Stimulated activated CD4-positive, alpha-beta T cell treated with anti-CD3 and anti-CD28 coated beads, Interleukin-15, amount 100 ng/mL, for 1 hour (primary cell): Measurements from ENCODE around the gene COMT.
"Not testable (repeated sequence)": the region's sequence is repeated elsewhere in the genome, so short reads cannot be mapped to it uniquely, and the experiment has no call there.

Experiments used
- DNase-seq, 2 donors: peaks; one replicate each; pipeline ENCODE4 v3.0.0-alpha.2; 2020; ENCODE audit warnings: low read depth in 1 of 2, low spot score in 1 of 2

COMT gene

DNA sequence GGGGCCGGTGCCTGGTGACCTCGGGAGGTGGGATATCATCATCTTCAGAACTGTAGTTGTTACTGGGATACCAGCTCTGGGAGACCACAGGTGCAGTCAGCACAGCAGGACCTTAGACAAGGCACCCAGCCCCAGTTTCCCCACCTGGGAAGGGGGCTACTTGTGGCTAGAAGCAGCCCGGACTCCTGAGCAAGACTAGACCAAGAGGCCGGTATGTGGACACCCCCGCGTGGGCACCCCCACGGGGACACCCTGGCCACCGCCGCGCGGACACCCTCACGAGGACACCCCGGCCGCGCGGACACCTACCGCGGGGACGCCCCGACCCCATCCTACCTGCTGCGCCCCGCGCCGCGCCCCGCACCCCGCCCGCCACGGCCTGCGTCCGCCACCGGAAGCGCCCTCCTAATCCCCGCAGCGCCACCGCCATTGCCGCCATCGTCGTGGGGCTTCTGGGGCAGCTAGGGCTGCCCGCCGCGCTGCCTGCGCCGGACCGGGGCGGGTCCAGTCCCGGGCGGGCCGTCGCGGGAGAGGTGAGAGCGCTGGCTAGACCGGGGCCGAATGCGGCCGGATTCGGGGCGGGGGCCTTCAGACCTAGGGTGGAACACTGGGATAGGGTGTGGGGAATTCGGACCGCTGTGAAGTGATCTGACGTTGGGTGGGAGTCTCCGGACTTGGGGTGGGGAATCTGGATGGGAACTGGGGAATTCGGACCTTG, at the start of gene COMT, which contains the start of gene TXNRD2:
Gene COMT (plus strand): TSS at position 408 of the 718 bp plus-strand sequence. CDS start 20,755 bp downstream, outside the sequence.
Gene TXNRD2 (minus strand): TSS at position 454 of the 718 bp plus-strand sequence. CDS start 15 bp downstream, at position 439.
- DNase-seq = peak; percentile 50 to 63

DNA sequence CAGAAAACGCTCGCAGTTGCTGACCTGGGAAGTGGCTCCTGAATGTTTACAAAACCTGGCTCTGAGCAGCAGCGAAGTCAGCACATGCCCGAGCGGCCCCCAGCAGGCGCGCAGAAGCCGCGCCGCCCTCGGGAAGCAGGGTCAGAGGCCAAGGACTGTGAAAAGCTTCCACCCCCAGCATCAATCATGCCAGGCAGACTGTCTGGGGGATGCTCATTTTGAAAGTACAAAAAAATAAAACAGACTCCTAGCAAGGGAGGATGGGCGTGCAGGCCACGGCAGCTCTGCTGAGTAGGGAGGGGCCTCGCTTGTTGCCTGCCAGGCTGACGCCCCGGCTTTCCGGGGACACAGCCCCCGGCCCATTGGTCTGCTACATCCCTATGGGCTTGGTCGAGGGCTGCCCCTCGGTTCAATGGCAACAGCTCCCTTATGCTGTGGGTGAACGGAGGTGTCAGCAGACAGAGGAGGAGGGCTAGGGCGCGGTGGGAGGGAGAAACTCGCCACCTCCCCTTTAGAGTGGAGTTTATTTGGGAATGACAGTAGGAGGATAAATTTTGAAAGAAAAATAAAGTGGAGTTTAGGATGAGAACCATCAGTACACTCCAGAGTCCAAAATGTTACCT, 49.2 kb upstream of the COMT start:
- peak; percentile 19 to 52 for DNase-seq

GRCh38 chr22:19892925-19893324, 48.6 kb upstream of the COMT start:
- DNase-seq = no peak

GRCh38 chr22:19893363-19893762, 48.2 kb upstream of the COMT start:
- no peak for DNase-seq

- DNase-seq = no peak
These were observed 46.3 kb upstream of the COMT start for GRCh38 chr22:19895160-19895849.

DNA sequence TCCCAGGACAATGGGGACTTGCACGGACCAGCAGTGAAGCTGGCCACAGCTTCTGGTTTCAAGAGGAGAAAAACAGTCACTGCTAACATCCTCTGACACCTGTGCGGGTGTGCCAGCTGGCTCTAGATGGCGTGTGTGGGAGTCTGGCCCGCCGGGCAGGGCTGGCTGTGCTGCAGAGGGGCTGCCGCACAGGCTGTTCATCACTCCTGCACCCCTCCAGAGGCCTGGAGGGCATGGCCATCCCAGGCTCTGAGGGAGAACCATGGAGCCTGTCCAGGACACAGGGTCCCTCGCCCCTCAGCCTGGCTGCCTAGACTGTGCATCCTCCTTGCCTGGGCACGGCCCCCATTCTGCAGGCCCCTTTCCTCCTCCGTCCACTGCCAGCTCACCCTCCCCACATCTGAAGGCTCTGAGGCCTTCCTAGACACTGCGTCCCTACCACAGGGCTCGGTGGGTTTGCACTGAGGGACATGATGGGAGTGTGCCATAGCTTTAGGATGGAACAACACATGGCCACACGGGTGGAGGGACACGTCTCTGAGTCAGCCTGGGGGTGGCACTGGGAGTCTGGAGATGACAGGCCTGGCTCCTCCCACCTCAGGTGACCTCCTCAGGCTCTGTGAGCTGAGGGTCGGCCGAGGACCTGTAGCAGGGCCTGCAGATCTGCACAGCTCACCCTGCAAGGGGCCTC, 44.8 kb upstream of the COMT start:
- no peak for DNase-seq

GRCh38 chr22:19897726-19898125, 43.8 kb upstream of the COMT start:
- no peak for DNase-seq

DNA sequence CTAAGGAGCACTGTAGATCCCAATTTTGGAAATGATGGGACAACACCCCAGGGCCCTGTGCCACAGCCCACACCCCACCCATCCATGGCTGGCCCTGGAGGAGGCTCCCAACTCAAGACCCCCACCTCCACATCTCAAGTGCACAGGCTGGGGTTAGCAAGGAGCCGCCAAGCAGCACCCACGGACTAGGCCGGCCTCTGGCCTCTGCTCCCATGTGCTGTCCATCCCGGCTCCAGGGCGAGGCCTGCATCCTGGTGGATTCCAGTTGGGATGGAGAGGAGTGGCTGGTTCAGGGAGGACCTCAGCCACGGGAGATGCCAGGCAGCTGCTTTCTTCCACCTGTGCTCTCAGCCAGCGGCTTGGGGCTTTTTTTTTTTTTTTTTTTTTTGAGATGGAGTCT, 43.4 kb upstream of the COMT start:
- DNase-seq = no peak

- DNase-seq = no peak
These were observed 42.6 kb upstream of the COMT start for GRCh38 chr22:19898831-19899567.

DNA sequence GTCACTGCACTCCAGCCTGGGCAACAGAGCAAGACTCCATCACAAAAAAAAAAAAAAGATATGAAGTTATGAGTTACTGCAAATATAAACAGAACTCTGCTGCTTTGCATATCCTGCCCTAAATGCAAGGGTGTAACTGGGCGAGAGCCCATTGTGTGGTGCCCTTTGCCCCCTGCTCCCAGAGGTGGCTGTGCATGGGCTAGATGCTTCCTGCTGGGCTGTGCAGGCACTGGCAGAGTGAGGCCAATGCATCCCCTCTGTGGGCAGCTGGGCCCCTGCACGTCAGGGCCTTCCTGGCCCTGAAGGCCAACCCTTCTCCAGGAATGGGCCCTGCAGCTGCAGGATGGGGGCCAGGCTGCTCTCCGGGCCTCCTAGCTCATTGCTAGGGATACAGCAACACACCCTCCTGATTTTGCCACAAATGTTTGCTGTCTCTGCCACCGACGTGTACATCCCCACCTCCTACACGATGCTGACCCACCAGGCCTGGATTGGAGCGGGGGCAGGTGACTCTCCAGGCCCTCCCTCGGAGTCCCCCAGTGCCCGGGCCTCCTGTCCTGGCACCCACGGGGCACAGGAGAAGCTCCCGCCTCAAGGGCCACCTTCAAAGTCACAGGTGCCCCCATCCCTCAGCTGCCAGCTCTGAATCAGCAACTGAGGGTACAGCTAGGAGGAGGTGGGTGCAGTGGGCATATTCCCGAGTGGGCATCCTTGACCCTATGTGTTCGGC, 40.7 kb upstream of the COMT start:
- DNase-seq = no peak

DNA sequence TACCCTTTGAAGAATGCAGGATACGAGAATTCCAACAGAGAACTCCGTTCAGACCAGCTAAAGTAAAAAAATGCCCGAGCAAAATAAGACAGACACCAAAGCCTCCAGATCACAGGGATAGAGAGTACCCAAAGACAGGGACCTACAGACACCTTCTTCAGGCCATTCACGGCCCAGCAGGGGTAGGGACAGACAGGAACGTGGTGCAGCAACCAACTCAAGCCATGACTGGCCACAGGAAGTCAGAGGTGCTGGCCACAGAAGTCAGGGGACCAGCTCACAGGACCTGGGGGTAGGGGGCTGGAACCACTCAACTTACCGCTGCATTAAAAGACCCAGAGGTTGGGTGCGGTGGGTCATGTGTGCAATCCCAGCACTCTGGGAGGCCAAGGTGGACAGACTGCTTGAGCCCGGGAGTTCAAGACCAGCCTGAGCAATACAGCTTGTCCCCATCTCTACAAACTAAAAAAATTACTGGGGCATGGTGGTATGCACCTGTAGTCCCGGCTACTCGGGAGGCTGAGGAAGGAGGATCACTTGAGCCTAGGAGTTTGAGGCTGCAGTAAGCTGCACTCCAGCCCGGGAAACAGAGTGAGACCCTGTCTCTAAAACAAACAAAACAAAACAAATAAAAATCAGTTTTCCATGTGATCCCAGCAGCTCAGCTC, 39.9 kb upstream of the COMT start:
- DNase-seq = no peak

DNA sequence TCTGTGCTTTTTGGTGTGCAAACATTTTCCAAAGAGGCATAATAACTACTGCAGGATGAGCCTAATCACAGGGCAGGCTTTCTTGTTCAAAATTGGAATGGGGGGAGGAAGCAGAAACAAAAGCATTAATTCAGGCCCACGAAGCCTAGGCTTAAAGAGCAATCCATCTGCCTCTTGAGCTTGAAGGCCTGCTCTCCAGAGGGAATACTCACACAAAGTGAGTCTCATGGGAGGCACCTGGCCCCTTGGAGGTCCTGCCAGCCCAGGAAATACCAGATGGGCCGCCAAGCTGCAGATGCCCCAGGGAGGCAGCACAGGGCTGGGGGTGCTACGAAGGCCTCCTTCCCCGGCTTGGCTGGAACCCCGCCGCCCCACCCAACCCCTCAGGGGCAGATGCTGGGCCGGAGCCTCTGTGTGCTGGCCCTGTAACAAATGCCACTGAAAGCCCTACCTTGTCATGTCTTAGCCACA, 39.3 kb upstream of the COMT start:
- DNase-seq = no peak

DNA sequence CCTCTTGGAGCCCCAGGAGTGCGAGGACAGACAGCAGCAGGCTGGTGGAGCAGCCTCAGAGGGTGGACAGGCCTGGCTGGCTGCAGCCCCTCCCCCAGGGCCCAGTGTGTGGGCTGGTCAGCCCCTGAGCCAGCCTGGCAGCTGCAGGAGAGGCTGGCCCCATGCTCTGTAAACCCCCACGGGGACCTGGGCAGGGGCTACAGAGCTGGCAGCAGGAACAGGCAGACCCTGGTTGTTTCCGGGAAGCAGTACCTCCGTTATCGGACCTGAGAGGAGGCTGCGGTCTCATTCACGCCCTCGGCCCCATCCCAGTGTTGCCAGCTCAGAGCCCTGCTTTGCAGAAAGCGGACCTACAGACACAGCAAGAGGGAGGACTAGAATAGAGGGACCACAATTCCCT, 38.5 kb upstream of the COMT start:
- DNase-seq = no peak

DNA sequence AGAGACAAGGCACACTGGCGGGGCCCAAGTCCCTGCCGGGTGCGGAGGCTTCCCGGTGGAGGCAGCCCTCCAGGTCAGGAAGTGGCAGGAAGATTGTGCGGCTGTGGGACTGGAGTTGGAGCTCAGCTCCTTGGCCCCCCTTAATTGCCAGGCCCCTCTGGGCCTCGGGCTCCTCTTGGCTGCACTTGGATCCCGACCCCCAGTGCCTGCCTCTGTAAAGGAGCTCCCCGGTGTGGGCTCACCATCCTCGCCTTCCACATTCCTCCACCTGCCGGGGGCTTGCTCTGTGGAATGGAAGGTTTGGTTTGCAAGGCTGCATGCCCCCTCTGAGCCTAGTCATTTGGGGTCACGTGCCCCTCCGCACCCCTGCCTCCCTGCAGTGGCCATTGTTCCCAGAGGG, 38.1 kb upstream of the COMT start:
- no peak for DNase-seq

- DNase-seq = no peak
These were observed 37.3 kb upstream of the COMT start for GRCh38 chr22:19904174-19904856.

DNA sequence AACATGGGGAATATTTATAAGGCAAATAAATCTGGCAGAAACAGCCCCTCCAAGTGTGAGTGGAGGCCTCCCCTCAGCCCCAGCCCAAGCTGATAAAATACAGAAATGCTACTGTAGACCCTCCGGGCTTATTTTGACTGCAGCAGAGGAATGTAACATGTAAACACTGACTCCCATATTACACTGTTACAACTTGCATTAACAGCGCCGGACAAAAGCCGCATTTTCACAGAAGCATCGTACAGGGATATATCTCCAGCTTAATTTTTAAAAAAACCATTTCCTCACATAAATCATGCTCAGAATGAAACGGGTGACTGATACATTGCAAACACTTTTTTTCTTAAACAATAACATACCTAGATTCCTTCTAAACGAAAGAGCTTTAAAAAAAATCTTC, 36.6 kb upstream of the COMT start:
- no peak for DNase-seq

DNA sequence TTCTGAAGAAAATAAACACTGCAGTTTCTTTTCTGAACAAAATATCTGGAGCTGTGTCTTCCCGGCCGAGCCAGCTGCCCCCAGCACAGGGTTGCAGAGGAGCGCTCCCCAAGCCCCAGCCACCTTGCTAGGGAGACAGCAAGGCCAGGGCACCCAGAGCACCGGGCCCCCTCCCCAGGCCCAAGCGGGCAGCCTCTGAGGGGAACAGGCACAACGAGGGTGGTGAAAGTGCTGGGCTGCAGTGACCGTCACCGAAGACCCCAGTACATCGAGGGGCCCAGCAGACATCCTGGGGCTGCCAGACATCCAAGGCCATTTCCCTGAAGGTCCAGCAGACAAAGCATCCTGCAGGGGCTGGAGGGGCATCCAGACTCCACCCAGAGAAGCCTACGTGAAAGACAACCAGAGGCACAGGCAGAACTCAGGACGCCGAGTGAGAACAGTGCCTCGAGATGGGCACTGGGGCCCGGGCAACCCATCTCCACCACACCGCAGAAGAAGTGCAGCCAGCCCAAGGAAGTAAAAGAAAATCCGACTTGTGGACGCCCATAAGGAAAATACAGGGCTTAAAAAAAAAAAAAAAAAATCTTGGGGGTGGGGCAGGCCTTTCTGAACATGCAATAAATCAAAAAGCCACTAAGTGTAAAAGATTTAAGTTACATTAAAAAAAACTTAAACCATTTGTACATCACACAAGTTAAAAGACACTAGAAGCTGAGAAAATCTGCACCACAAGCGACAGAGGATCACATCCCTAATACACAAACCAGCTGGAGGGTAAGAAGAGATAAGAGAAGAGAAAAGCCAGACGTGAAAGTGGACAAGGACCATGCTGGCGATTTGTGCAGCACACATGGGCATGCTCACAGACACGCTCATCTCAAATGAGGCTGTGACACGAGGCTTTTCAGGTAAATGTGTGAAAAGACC, 36.0 kb upstream of the COMT start:
- no peak for DNase-seq

DNA sequence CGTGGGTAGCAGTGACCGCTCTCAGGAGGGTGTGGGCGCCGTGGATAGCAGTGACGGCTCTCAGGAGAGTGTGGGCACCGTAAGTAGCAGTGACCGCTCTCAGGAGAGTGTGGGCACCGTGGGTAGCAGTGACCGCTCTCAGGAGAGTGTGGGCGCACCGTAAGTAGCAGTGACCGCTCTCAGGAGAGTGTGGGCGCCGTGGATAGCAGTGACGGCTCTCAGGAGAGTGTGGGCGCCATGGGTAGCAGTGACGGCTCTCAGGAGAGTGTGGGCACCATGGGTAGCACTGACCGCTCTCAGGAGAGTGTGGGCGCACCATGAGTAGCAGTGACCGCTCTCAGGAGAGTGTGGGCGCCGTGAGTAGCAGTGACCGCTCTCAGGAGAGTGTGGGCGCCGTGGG, 34.7 kb upstream of the COMT start:
- DNase-seq = not testable (repeated sequence)
